HUES6 (cell line): ENCODE data around the gene COL2A1.

Source experiments
- H3K27ac ChIP-seq: 2 replicates; pipeline ENCODE4 v1.7.0; 2013; ENCODE audit warnings: low read depth, mild to moderate bottlenecking, low read length, inconsistent platforms
- H3K27me3 ChIP-seq: 2 replicates; pipeline ENCODE4 v1.6.1; 2013; ENCODE audit warnings: low read length; ENCODE audit not compliant: control insufficient read depth, insufficient read depth
- H3K36me3 ChIP-seq: 2 replicates; pipeline ENCODE4 v1.6.1; 2013; ENCODE audit warnings: low read length; ENCODE audit not compliant: control insufficient read depth, insufficient read depth
- H3K4me1 ChIP-seq: 2 replicates; pipeline ENCODE4 v1.6.1; 2013; ENCODE audit warnings: low read length; ENCODE audit not compliant: control insufficient read depth, insufficient read depth
- H3K4me3 ChIP-seq: 2 replicates; pipeline ENCODE4 v1.5.1; 2013; ENCODE audit warnings: low read depth, low read length
- H3K9ac ChIP-seq: one replicate; pipeline ENCODE4 v1.6.1; 2013; ENCODE audit warnings: mild to moderate bottlenecking, low read length
- H3K9me3 ChIP-seq: 2 replicates; pipeline ENCODE4 v1.6.1; 2013; ENCODE audit warnings: low read depth, low read length; ENCODE audit not compliant: control insufficient read depth, insufficient read depth

COL2A1 gene

DNA sequence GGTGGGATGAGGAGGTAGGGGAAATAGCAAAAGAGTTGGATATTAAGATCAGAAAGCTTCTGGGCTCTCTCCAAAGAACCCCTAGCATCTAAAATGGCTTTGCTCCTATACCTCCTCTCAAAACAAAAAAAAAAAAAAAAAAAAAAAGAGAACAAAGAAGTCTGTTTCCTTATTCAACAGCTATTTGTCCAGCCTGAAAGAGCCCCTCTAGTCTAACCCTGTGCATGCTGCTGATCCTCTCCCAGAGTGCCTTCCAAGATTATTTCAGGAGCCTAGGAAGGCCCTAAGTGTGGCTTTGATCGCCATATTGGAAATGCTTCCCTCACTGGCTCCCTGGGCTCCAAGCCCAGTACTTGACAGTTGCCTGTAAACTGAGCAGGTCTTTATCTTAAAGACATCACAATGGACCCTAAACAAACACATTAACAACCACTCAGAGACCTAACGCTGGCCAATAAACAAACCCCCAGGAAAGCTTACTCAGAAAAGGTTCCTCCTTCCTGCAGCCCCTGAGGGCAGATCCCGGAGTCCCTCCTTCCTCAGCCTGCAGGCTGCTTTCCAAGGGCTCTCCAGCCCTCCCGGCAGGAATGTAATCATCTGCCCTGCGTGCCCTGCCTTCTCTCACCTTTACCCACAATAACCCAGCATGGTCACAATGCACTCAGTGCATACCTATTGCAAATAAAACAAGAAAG, 17.4 kb upstream of the COL2A1 start:
- Histone ChIP-seq H3K27me3 (peaks cover 99% of the 10 kb centered on the region), H3K9ac (no peak overlapping the region), H3K4me3 (no peak overlapping the region), H3K4me1 (peaks cover 18% of the 10 kb centered on the region), H3K9me3 (no peaks in the 10 kb centered on the region), H3K27ac (no peak overlapping the region), H3K36me3 (no peaks in the 10 kb centered on the region)

DNA sequence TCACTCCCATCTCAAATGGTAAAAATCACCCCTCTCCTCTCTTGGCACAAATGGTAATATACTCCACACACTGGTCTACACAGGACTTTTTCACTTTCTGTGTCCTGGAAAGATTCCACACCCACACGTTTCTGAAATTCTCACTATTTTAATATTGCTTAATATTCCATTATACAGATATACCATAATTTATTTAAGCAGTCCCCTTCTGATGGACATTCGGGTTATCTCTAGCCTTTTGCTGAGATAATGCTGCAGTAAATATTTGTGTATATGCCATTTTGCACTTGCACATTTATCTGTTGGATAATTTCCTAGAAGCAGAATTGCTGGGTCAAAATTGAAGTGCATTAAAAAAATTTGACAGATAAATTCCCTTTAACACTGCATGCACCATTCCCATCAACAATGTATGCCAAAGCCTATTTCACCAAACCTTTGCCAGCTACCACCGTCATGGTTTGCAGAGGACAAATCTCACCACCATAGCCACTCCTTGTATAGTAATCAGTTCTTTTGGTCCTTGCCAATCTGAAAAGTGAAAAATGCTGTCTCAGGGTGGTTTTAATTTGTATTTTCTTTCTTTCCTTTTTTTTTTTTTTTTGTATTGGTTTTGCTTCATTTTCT, 15.5 kb upstream of the COL2A1 start:
- Histone ChIP-seq H3K4me1 (peaks cover 18% of the 10 kb centered on the region), H3K4me3 (no peak overlapping the region), H3K27ac (no peak overlapping the region), H3K36me3 (no peaks in the 10 kb centered on the region), H3K9me3 (no peaks in the 10 kb centered on the region), H3K27me3 (peaks cover 99% of the 10 kb centered on the region), H3K9ac (no peak overlapping the region)

DNA sequence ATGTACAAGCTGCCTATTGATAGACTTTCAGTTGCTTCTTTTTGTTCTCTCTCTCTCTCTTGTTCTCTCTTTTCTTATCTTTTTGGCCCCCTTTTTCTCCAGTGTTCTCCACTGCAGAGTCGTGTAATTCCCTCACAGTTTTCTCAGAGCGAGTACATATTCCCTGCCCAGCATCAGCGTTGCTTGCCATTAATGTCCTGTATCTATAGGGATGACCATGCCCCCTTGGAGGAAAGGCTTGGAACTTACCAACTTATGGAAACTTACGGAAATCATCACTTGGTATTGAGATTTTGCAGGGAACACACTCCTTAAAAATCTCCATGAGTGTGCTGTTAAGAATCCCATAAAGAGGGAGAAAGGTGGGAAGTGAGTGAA, 14.3 kb upstream of the COL2A1 start:
- no peaks in the 10 kb centered on the region for H3K36me3 ChIP-seq
- no peak overlapping the region for H3K9ac ChIP-seq
- H3K4me1 ChIP-seq: peaks cover 17% of the 10 kb centered on the region
- no peak overlapping the region for H3K27ac ChIP-seq
- H3K9me3 ChIP-seq: no peaks in the 10 kb centered on the region
- peaks cover 99% of the 10 kb centered on the region for H3K27me3 ChIP-seq
- H3K4me3 ChIP-seq: no peak overlapping the region

DNA sequence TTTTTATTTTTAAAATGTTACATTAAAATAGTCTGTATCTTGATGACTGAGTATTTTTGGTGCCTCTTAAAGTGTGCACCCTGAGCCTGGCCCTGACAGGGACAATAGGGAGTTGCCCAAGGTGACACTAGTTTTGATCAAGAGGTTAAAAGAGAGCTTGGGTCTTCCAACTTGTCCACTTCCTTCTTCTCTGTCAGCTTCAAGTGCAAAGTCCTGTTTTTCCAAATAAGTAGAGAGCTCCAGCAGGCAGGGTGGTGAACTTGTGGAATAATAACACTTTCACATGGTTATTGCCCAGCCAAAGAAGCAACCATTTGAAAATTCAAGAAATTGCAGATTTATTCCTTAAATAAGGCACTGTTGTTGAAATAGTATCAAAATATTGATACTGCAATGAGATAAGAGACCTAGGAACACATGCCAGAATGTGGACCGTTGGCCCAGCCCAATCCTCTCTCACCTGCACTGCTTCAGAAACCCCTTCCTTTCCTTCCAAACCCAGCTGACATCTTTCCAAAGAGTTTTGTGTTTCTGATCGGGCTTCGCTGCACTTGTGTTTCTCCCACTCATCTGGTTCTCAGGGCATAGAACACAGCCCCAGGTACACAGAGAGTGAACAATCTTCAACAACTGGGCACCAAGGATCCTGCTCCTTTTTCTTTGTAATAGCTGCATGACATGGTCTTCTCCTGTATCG, 13.8 kb upstream of the COL2A1 start:
- Histone ChIP-seq H3K27ac (no peak overlapping the region), H3K9me3 (no peaks in the 10 kb centered on the region), H3K27me3 (peaks cover 99% of the 10 kb centered on the region), H3K4me3 (no peak overlapping the region), H3K9ac (no peak overlapping the region), H3K36me3 (no peaks in the 10 kb centered on the region), H3K4me1 (peaks cover 11% of the 10 kb centered on the region)

DNA sequence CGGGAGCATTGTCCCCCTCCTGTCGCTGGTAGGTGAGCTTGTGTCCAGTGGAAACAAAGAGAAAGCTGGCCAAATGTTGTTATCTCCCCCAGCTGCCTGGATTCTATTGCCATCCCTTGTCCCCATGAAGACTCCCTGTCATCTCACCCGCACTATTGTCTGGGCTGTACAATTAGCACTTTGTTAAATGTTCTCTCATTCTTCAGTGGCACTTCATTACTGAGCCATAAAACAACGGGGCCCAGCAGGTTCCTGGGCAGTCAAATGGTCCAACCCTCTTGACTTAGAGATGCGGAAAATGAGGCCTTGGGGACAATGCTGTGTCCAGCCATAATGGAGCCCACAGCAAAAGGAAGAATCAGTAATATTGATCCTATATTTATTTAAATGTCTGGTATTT, 13.2 kb upstream of the COL2A1 start:
- Histone ChIP-seq H3K27ac (no peak overlapping the region), H3K9me3 (no peaks in the 10 kb centered on the region), H3K4me1 (peaks cover 6% of the 10 kb centered on the region), H3K4me3 (no peak overlapping the region), H3K36me3 (no peaks in the 10 kb centered on the region), H3K9ac (no peak overlapping the region), H3K27me3 (peaks cover 99% of the 10 kb centered on the region)

DNA sequence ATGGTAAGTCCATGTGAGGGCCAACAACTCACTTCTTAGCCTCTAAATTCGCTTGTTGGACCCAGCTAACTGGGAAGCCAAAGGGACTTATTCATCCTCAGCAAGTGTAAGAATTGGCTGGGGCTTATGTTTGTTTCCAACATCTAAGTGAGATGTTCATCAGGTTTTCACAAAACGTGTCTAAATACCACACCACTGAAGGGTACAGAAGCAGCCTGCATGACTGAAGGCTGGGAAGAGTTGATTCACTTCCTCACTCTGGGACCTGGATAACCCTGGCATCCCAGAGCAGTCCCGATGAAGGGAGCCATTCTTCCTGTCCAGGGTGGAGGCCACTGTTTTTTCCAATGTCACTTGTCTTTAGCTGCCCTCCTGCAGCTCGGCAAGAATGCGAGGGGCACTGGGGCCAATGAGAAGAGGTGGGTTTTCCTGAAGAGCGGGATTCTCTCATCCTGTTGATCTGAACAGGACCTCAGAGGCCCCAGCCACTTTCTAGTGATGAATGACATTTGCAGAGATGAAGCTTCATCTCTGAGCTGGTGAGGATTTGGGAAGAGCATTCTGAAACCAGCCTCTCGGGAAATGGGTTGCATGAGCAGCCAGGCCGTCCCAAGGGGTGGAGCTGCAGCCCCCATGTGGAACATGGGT, 12.2 kb upstream of the COL2A1 start:
- Histone ChIP-seq H3K27ac (no peak overlapping the region), H3K27me3 (peaks cover 100% of the 10 kb centered on the region), H3K9me3 (no peaks in the 10 kb centered on the region), H3K4me3 (no peak overlapping the region), H3K9ac (no peak overlapping the region), H3K36me3 (no peaks in the 10 kb centered on the region), H3K4me1 (no peaks in the 10 kb centered on the region)

DNA sequence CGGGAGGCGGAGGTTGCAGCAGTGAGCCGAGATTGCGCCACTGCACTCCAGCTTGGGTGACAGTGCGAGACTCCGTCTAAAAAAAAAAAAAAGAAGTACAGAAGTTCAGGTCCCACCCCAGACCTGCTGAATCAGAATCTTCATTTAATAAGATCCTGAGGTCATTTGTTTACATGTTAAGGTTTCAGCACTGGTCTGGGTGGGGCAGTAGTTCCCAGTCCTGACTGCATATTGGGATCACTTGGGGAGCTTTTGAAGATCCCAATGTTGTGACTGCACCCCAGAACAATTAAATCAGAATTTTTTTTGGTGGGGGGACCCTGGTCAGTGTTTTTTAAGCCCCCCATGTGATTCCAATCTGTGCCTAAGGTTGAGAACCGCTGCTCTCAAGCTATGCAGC, 11.7 kb upstream of the COL2A1 start:
- Histone ChIP-seq H3K27me3 (peaks cover 100% of the 10 kb centered on the region), H3K4me3 (no peak overlapping the region), H3K36me3 (no peaks in the 10 kb centered on the region), H3K9ac (no peak overlapping the region), H3K9me3 (no peaks in the 10 kb centered on the region), H3K4me1 (no peaks in the 10 kb centered on the region), H3K27ac (no peak overlapping the region)

DNA sequence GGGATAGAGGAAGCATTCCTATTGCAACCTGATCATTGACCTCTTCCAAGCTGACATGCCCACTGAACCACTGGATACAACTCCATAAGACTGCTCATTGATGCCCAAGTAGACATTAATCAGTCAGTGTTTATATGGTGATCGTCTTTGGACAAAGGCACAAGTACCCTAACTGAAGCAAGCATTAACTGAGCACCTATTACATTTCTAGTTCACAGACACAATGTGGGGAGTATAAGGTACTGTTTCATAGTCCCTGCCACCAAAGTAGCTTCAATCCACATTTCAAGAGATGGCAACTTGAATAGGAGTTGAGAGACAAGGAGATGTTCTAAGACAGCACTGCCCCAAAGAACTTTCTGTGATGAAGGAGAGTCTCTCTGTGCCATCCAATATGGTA, 10.9 kb upstream of the COL2A1 start:
- peaks cover 100% of the 10 kb centered on the region for H3K27me3 ChIP-seq
- no peaks in the 10 kb centered on the region for H3K36me3 ChIP-seq
- no peak overlapping the region for H3K27ac ChIP-seq
- no peak overlapping the region for H3K9ac ChIP-seq
- H3K9me3 ChIP-seq: no peaks in the 10 kb centered on the region
- no peak overlapping the region for H3K4me3 ChIP-seq
- no peaks in the 10 kb centered on the region for H3K4me1 ChIP-seq

DNA sequence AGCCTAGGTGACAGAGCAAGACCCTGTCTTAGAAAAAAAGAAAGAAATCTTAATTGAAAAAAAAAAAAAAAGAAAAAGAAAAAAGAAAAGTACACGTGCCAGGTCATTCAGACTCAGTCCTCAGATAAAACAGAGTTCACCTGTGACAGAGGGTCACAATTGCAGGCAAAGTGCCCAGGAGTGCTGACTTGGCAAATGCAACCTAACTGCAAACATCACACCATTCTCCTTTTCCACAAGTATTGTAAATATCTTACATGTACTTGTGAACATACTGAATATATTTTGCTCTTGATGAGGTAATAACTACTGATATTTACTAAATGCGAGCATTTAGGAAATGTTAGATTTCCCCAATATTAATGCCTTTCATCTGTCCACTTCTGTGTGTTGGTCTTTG, 9.0 kb upstream of the COL2A1 start:
- Histone ChIP-seq H3K4me1 (no peaks in the 10 kb centered on the region), H3K9ac (no peak overlapping the region), H3K4me3 (no peak overlapping the region), H3K27me3 (peaks cover 100% of the 10 kb centered on the region), H3K27ac (no peak overlapping the region), H3K36me3 (no peaks in the 10 kb centered on the region), H3K9me3 (no peaks in the 10 kb centered on the region)

DNA sequence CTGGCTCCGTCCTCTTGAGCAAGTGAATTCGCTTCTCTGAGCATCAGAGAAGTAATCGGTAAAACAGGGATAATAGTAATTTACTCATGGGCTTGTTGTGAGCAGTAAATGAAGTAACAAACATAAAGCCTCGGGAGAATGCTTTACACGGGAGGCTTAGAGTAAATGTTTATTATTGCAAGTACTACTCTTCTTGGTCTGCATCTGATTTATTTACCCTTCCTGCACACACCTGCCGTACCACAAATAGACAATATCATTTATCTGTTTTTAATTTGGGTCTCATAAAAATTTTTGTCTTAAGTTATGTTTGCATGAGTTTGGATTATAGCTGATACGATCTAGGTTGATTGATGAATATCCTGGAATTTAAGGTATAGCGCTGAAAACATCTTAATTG, 7.8 kb upstream of the COL2A1 start:
- no peak overlapping the region for H3K4me3 ChIP-seq
- peaks cover 100% of the 10 kb centered on the region for H3K27me3 ChIP-seq
- no peaks in the 10 kb centered on the region for H3K36me3 ChIP-seq
- no peak overlapping the region for H3K27ac ChIP-seq
- H3K9me3 ChIP-seq: no peaks in the 10 kb centered on the region
- no peak overlapping the region for H3K9ac ChIP-seq
- no peaks in the 10 kb centered on the region for H3K4me1 ChIP-seq
